GM13977 (cell line): ENCODE data around the gene SLC1A6.
A peak's percentile ranks its signal among the peaks of the same experiment; 100 is the strongest.
"Not testable (repeated sequence)": the region's sequence is repeated elsewhere in the genome, so short reads cannot be mapped to it uniquely, and the experiment has no call there.

Experiments used
- DNase-seq: peaks from one replicate; pipeline ENCODE4 v3.0.0; 2012; ENCODE audit warnings: low spot score
- in situ Hi-C: fragments of 300-500 bp; cut with MboI; formaldehyde crosslinking; loops from one replicate; pipeline ENCODE4 v1.12.0; 2022; ENCODE audit warnings: low sequenced_read_pairs, low pct_unique_long_range_greater_than_20kb, mixed read lengths, inconsistent platforms; ENCODE audit not compliant: unreplicated experiment
- TF ChIP-seq, protein P1 (sequence below): IDR thresholded peaks from 2 replicates; pipeline ENCODE4 v1.5.1; 2012; ENCODE audit warnings: mild to moderate bottlenecking, control low read depth; ENCODE audit not compliant: insufficient read depth; ENCODE audit errors: extremely low read depth, missing control alignments

Gene SLC1A6

DNA sequence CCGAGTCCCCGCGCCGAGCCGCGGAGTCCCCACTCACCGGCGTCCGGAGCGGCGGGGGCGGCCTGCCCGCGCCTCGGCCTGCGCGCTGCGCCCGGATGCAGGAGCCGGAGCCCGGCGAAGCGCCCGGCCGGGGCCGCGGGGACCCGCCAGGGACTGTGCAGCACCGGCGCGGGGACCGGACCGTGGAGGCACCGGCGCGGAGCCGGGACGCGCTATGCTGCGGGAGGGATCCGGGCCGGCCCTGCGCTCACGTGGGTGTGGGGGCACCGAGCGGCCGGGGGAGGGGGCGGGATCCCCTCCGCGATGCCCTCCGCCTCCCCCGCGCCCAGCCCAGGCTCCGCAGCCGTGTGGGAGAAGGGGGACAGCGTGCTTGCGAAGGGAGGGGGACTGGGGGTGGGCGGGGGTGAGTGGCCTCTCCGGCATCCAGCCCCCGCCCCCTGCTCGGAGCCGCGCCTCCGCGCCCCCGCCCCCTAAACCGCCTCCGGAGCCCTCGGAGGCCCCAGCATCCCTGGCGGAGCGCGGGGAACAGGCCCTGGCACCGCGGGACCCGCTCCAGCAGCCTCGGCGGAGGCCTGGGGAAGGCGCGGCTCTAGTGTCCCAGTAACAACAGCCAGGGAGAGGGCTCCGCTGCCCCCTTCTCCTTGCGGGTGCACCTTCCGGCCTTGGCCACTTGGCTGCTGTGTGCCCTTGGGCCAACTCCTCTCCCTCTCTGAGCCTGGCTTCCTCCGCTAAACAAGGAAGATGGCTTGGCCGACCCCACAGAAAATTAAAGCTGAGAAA lies at the start of gene SLC1A6:
SLC1A6 (minus strand) TSS at position 389 of the 780 bp plus-strand sequence. CDS start 6,954 bp downstream, outside the sequence.
- DNase-seq, result no peak
- in situ Hi-C loops, result no loop called here
- TF ChIP-seq, protein P1, sequence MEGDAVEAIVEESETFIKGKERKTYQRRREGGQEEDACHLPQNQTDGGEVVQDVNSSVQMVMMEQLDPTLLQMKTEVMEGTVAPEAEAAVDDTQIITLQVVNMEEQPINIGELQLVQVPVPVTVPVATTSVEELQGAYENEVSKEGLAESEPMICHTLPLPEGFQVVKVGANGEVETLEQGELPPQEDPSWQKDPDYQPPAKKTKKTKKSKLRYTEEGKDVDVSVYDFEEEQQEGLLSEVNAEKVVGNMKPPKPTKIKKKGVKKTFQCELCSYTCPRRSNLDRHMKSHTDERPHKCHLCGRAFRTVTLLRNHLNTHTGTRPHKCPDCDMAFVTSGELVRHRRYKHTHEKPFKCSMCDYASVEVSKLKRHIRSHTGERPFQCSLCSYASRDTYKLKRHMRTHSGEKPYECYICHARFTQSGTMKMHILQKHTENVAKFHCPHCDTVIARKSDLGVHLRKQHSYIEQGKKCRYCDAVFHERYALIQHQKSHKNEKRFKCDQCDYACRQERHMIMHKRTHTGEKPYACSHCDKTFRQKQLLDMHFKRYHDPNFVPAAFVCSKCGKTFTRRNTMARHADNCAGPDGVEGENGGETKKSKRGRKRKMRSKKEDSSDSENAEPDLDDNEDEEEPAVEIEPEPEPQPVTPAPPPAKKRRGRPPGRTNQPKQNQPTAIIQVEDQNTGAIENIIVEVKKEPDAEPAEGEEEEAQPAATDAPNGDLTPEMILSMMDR, result no peak

DNA sequence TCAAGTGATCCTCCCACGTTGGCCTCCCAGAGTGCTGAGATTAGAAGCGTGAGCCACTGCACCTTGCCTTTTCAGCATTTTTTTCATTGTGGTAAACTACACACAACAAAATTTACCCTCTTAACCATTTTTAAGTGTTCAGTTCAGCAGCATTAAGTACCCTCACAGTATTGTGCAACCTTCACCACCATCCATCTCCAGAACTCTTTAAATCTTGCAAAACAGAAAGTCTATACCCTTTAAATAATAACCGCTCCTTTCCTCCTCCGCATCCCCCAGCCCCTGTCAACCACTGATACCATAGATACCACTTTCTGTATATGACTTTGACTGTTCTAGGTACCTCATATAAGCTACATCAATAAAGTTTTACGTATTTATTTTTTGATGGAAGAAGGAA lies 48.8 kb upstream of the SLC1A6 start:
- in situ Hi-C loops, result no loop called here
- TF ChIP-seq, protein P1, result no peak
- DNase-seq, result no peak

DNA sequence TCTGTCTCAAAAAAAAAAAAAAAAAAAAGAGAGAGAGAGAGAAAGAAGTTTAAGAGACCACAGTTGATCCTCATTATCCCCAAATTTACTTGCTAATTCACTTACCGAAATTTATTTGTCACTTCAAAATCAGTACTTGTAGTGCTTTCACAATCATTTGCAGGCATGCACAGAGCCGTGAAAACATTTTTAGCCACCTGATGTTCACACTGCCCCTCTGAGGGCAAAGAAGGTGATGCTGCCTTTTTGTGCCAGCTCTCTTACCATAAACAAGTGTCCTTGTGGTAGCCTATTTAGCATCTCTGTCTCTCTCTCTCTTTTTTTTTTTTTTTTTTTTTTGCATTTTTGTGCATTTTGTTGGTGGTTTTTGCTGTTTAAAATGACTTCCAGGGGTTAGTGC lies 45.6 kb upstream of the SLC1A6 start:
- TF ChIP-seq, protein P1, result peak; percentile 44
- in situ Hi-C loops, result no loop called here
- DNase-seq, result peak; percentile 56

DNA sequence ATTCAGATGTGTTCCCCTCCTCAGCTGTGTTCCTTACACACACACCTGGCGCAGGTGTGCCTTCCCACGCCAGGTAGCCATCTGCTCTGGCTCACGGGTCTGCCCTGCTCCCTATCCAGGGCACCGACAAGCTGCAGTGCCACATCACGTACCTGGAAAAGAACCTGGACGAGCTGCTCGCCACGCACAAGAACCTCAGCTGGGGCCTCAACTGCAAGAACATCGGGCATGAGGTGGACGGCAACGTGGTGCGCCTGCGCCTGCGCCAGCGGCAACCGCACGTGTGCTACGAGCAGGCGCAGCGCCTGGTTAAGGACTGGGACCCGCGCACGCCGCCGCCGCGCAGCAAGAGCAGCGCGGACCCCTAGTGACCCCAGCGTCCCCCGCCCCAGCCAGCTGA lies 43.1 kb upstream of the SLC1A6 start:
- TF ChIP-seq, protein P1, result no peak
- in situ Hi-C loops, result no loop called here
- DNase-seq, result no peak

DNA sequence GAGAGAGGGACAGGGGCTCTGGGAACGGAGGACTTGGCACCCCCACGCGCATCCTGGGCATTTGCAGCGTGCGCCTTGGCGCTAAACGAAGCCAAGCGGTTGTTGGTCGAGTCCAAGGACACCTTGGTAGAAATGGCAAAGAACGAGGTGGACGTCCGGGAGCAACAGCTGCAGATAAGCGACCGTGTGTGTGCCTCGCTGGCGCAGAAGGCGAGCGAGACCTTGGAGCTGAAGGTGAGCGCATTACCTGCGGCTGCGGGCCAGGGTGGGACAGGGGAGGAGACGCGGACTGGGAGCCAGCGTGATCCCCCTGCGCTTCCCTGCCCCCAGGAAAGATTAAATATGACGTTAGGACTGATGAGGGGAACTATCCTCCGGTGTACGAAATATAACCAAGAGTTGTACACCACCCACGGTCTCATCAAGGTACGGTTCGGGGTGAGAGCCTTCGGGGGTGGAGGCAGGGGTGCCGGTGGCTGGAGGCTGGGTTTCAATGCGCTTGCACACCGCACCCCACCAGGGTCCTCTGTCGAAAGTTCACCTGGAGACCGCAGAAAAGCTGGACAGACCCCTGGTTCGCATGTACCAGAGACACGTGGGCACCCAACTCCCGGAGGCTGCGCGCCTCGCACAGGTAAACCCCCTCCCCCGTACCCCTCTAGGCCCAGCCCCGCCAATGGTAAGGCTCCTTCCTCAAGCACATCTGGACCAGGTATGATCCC lies 41.8 kb upstream of the SLC1A6 start:
- in situ Hi-C loops, result no loop called here
- DNase-seq, result no peak
- TF ChIP-seq, protein P1, result no peak

DNA sequence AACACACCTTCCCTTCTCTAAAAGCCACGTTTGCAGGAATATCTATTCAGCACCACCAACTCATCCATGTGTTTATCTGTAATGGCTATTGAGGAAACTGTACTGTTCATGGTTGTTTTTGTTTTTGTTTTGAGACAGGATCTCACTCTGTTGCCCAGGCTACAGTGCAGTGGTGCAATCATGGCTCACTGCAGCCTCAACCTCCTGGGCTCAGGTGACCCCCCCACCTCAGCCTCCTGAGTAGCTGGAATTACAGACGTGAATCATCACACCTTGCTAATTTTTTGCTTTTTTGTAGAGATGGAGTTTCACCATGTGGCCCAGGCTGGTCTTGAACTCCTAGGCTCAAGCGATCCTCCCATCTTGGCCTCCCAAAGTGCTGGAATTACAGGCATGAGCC lies 39.2 kb upstream of the SLC1A6 start:
- in situ Hi-C loops, DNase-seq: not testable (repeated sequence)

DNA sequence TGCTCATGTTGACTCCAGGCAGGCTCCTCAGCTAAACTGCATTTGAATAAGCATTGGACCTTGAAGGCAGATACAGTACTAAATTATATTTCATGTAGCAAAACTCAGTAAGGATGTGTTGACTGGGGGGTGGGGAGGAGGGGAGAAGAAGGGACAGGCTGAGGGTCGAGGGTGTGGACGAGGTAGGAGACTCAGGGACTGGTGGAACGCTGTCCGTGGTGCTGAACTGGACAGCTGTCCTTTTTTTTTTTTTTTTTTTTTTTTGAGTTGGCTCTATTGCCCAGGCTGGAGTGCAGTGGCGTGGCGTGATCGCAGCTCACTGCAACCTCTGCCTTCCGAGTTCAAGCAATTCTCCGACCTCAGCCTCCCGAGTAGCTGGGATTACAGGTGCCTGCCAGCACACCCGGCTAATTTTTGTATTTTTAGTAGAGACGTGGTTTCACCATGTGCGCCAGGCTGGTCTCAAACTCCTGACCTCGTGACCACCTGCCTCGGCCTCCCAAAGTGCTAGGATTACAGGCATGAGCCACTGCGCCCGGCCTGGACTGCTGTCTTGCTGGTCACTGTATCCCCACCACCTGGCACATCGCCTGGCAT lies 36.4 kb upstream of the SLC1A6 start:
- in situ Hi-C loops, result no loop called here
- TF ChIP-seq, protein P1, result no peak
- DNase-seq, result no peak
